Measurements from ENCODE around the gene MEIOB.

MEIOB gene

DNA sequence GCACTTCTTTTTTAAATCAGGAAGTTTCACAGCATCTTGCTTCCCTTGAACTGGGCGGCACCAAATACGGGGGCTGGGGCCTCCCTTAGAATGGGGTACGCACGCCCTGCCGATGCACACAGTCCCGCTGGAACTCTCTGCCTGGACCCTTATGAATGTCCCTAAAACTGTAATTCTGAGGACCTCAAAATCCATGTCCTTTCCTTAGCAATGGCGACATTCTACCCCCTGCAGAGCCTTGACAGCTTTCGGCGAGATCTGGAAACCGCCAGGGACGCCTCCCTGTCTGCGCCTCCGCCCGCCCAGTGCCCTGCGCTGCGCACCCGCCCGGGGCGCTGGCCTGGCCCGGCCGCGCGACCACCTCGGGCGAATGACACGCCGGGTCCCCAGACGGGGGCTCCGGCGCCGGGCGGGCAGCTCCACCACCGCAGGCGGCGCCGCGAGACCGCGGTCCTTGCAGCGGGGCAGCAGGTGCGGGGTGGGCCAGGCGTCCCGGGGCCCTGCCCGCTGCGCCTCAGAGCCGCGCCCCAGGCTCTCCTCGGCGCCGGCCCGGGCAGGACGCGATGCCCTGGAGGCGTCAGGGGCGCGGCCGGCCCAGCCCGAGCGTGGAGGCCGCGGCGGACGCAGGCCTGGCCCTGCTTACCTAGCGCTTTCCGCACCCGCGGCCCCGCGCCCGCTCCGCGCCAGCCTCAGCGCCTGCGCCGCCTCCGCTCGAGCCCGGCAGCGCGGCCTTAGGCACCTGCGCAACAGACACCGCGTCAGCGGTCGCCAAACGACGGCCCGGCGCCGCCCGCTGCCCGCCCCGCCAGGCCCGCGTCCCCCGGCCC lies 45.9 kb downstream of the MEIOB start:
- H3K36me3 ChIP-seq (ENCODE audit: control insufficient read depth in 1 of 2, insufficient read depth in 2 of 2, low read length in 2 of 2) = peaks cover 4 to 23% of the 10 kb centered on the region in 2 donors
- peaks cover 18 to 52% of the 10 kb centered on the region in 2 donors for H3K4me1 ChIP-seq (ENCODE audit: control insufficient read depth in 1 of 2, insufficient read depth in 2 of 2, low read length in 2 of 2)
- H3K27ac ChIP-seq (ENCODE audit: low read length) = no peak overlapping the region
- H3K27me3 ChIP-seq (ENCODE audit: low read depth, low read length) = no peaks in the 10 kb centered on the region
- peak overlapping the region; percentile 64 to 99 for H3K4me3 ChIP-seq (ENCODE audit: low read depth in 1 of 2, low read length in 2 of 2)
- H3K9me3 ChIP-seq (ENCODE audit: control insufficient read depth in 1 of 2, low read length in 2 of 2) = no peaks in the 10 kb centered on the region

DNA sequence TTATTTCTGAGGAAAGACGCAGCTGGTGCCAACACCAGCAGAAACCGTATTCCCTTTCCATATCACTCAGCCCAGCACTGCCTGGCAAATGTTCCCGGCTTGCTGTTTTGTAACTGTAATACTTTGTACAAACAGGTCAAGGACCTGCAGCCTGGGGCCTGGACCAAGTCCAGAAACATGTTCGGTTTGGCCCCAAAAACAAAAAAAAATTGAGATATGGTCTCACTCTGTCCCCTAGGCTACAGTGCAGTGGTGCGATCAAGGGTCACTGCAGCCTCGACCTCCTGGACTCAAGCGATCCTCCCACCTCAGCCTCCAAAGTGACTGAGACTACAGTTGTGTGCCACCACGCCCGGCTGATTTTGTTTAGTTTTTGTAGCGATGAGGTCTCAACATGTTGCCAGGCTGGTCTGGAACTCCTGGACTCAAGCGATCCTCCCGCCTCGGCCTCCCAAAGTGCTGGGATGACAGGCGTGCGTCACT lies 46.5 kb downstream of the MEIOB start:
- peaks cover 4 to 23% of the 10 kb centered on the region in 2 donors for H3K36me3 ChIP-seq (ENCODE audit: control insufficient read depth in 1 of 2, insufficient read depth in 2 of 2, low read length in 2 of 2)
- H3K27ac ChIP-seq (ENCODE audit: low read length) = no peak overlapping the region
- no peaks in the 10 kb centered on the region for H3K9me3 ChIP-seq (ENCODE audit: control insufficient read depth in 1 of 2, low read length in 2 of 2)
- H3K4me3 ChIP-seq (ENCODE audit: low read depth in 1 of 2, low read length in 2 of 2) = peak overlapping the region; percentile 64 to 65
- H3K27me3 ChIP-seq (ENCODE audit: low read depth, low read length) = no peaks in the 10 kb centered on the region
- peaks cover 17 to 52% of the 10 kb centered on the region in 2 donors for H3K4me1 ChIP-seq (ENCODE audit: control insufficient read depth in 1 of 2, insufficient read depth in 2 of 2, low read length in 2 of 2)

DNA sequence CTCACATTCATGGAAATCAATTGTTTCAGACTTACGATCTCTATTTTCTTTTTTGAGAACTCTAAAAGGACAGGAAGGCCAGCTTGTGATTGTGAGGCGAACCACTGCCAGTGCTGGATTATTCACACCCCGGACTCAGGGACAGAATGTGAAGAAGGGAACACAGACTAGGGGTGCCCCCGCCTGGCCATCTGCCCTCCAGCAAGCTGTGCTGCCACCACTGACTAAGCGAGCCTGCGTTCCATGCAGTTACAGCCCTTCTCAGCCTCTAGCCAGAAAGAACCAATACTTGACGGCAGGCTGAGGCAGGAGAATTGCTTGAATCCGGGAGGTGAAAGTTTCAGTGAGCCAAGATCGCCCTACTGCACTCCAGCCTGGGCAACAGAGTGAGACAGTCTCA lies 48.1 kb downstream of the MEIOB start:
- H3K9me3 ChIP-seq (ENCODE audit: control insufficient read depth in 1 of 2, low read length in 2 of 2) = no peaks in the 10 kb centered on the region
- H3K36me3 ChIP-seq (ENCODE audit: control insufficient read depth in 1 of 2, insufficient read depth in 2 of 2, low read length in 2 of 2) = peaks cover 4 to 38% of the 10 kb centered on the region in 2 donors
- H3K4me1 ChIP-seq (ENCODE audit: control insufficient read depth in 1 of 2, insufficient read depth in 2 of 2, low read length in 2 of 2) = peaks cover 11 to 37% of the 10 kb centered on the region in 2 donors
- no peak overlapping the region for H3K4me3 ChIP-seq (ENCODE audit: low read depth in 1 of 2, low read length in 2 of 2)
- H3K27ac ChIP-seq (ENCODE audit: low read length) = no peak overlapping the region
- no peaks in the 10 kb centered on the region for H3K27me3 ChIP-seq (ENCODE audit: low read depth, low read length)

DNA sequence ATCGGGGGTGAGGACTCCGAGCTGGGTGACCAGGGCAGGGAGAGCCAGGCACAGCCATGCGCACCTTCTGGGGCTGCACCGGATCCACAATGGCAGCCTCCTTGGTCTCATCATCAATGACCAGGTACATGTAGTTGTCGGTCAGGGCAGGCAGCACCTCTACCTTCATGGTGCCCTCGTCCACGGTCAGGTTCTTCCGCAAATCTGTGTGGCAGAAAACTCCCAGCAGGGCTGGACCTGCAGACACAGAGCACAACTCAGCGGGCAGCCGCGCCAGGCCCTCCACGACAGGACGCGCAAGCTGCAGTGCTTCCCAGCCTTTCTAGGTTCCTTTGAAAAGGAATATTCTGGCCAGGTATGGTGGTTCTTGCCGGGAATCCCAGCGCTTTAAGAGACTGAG lies 49.2 kb downstream of the MEIOB start:
- Histone ChIP-seq H3K27me3 (ENCODE audit: low read depth, low read length) (no peaks in the 10 kb centered on the region), H3K36me3 (ENCODE audit: control insufficient read depth in 1 of 2, insufficient read depth in 2 of 2, low read length in 2 of 2) (peaks cover 4 to 47% of the 10 kb centered on the region in 2 donors), H3K4me3 (ENCODE audit: low read depth in 1 of 2, low read length in 2 of 2) (no peak overlapping the region), H3K4me1 (ENCODE audit: control insufficient read depth in 1 of 2, insufficient read depth in 2 of 2, low read length in 2 of 2) (peaks cover 3 to 26% of the 10 kb centered on the region in 2 donors), H3K9me3 (ENCODE audit: control insufficient read depth in 1 of 2, low read length in 2 of 2) (no peaks in the 10 kb centered on the region), H3K27ac (ENCODE audit: low read length) (no peak overlapping the region)

DNA sequence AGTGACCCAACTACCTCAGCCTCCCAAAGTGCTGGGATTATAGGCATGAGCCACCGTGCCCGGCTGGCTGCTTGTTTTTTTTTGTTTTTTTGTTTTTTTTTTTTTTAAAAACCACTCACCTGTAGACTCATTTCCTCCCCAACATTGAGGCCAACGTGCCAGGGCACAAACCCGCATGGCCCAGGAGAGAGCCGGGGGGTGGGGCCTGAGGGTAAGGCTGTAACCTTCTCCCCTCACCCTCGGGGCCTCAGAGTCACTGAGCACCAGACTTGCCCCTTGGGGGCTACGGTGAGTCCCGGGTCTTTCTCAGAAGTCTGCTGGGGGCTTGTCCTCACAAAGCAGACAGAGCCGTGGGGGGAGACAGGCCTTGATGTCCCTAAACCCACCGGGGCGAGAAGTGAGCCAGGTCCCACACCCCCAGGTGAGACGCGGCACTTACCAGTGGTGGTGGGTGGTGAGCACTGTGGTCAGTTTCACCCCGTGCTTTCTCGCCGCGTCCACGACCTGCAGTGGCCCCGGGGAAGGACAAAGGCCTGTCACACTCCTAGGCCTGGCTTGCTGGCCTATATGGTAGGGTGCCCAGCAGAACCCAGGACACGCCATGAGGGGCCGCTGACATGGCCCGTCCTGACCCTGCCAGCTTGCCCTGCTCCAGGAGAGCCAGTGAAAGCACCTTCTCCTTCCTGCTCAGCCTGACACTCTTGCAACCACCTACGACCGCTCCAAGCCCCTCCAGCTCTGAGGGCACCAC lies 49.9 kb downstream of the MEIOB start:
- peaks cover 4 to 55% of the 10 kb centered on the region in 2 donors for H3K36me3 ChIP-seq (ENCODE audit: control insufficient read depth in 1 of 2, insufficient read depth in 2 of 2, low read length in 2 of 2)
- no peak overlapping the region for H3K27ac ChIP-seq (ENCODE audit: low read length)
- no peaks in the 10 kb centered on the region for H3K27me3 ChIP-seq (ENCODE audit: low read depth, low read length)
- no peaks in the 10 kb centered on the region for H3K9me3 ChIP-seq (ENCODE audit: control insufficient read depth in 1 of 2, low read length in 2 of 2)
- H3K4me1 ChIP-seq (ENCODE audit: control insufficient read depth in 1 of 2, insufficient read depth in 2 of 2, low read length in 2 of 2) = peaks cover 3 to 23% of the 10 kb centered on the region in 2 donors
- no peak overlapping the region for H3K4me3 ChIP-seq (ENCODE audit: low read depth in 1 of 2, low read length in 2 of 2)

DNA sequence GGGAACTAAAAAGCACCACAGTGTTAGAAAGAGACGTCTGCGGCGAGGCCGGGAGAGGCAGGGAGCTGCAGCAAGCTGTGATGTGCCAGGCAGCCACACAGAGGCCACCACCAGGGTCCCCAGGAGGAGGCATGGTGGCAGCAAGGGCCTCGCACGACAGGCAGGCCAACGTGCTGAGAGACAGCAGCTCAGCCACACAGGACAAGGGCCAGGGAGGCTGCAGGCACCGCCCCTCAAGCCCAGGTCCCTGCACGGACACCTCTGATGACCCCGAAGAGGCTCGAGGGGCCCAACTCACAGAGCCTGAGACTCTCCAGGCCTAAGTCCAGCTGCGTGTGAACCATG lies 51.0 kb downstream of the MEIOB start:
- Histone ChIP-seq H3K4me3 (ENCODE audit: low read depth in 1 of 2, low read length in 2 of 2) (no peak overlapping the region), H3K27me3 (ENCODE audit: low read depth, low read length) (no peaks in the 10 kb centered on the region), H3K36me3 (ENCODE audit: control insufficient read depth in 1 of 2, insufficient read depth in 2 of 2, low read length in 2 of 2) (peaks cover 11 to 65% of the 10 kb centered on the region in 2 donors), H3K9me3 (ENCODE audit: control insufficient read depth in 1 of 2, low read length in 2 of 2) (no peaks in the 10 kb centered on the region), H3K27ac (ENCODE audit: low read length) (no peak overlapping the region), H3K4me1 (ENCODE audit: control insufficient read depth in 1 of 2, insufficient read depth in 2 of 2, low read length in 2 of 2) (peaks cover 3 to 23% of the 10 kb centered on the region in 2 donors)

DNA sequence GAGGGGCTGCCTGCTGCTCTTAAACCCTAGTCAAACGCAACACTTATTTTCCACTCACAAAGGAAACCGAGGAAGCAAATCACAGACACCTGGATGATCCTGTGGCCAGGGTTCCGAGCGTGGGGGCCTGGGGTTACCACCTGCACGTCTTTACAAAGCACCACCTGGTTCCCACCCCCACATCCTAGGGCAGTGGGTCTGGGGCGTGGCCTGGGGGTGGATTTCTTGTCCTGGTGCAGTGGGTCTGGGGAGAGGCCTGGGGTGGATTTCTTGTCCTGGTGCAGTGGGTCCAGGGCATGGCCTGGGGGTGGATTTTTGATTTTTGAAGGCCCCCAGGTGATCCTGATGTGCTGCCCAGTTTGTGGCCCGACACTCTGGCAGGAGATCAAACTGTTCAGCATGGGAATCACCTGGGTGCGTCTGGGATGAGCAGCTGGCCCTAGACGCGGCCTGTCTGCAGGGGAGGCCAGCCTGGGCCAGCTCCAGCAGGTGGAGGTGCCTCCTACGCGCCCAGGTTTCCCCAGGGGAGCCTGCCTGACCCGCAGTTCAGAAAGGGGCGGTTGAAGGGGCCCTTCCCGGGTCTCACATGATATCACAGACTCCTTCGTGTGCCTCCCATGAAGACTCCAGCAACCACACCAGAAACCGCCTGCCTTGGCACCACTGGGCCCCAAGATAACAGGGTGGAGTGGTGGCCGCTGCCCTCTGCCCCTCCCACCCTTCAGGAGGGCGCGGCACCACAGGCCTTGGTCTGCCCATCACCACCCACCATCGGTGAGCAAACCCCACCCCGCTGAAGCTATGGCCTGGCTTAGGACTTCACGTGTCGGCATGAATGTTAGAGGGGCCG lies 51.6 kb downstream of the MEIOB start:
- Histone ChIP-seq H3K27ac (ENCODE audit: low read length) (no peak overlapping the region), H3K4me1 (ENCODE audit: control insufficient read depth in 1 of 2, insufficient read depth in 2 of 2, low read length in 2 of 2) (peaks cover 2 to 17% of the 10 kb centered on the region in 2 donors)

DNA sequence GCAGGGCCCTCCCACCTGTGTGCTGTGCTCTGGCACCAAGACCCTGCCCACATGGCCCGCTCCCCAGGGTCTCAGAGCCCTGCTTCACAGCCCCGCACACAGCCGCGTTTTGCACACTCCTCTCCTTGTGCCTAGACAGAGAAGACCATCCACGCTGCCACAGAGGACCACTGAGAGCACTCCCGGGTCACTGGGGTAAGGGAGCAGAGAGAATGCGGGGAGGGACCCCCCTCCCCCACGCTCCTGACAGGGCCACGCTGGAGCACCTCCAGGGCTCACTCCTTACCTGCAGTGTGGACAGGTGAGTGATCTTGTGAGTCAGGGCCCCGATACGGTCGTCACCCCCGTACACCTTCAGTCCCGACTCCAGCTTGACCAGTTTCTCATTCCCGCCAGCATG lies 52.4 kb downstream of the MEIOB start:
- Histone ChIP-seq H3K9me3 (ENCODE audit: control insufficient read depth in 1 of 2, low read length in 2 of 2) (no peaks in the 10 kb centered on the region), H3K27ac (ENCODE audit: low read length) (no peak overlapping the region), H3K27me3 (ENCODE audit: low read depth, low read length) (no peaks in the 10 kb centered on the region), H3K4me1 (ENCODE audit: control insufficient read depth in 1 of 2, insufficient read depth in 2 of 2, low read length in 2 of 2) (peaks cover 0 to 10% of the 10 kb centered on the region in 2 donors), H3K4me3 (ENCODE audit: low read depth in 1 of 2, low read length in 2 of 2) (no peak overlapping the region), H3K36me3 (ENCODE audit: control insufficient read depth in 1 of 2, insufficient read depth in 2 of 2, low read length in 2 of 2) (peaks cover 17 to 74% of the 10 kb centered on the region in 2 donors)

More for the DNA sequence above, 51.6 kb downstream of the MEIOB start:
- H3K27me3 ChIP-seq (ENCODE audit: low read depth, low read length) = no peaks in the 10 kb centered on the region
- peaks cover 12 to 68% of the 10 kb centered on the region in 2 donors for H3K36me3 ChIP-seq (ENCODE audit: control insufficient read depth in 1 of 2, insufficient read depth in 2 of 2, low read length in 2 of 2)
- no peaks in the 10 kb centered on the region for H3K9me3 ChIP-seq (ENCODE audit: control insufficient read depth in 1 of 2, low read length in 2 of 2)
- no peak overlapping the region for H3K4me3 ChIP-seq (ENCODE audit: low read depth in 1 of 2, low read length in 2 of 2)

DNA sequence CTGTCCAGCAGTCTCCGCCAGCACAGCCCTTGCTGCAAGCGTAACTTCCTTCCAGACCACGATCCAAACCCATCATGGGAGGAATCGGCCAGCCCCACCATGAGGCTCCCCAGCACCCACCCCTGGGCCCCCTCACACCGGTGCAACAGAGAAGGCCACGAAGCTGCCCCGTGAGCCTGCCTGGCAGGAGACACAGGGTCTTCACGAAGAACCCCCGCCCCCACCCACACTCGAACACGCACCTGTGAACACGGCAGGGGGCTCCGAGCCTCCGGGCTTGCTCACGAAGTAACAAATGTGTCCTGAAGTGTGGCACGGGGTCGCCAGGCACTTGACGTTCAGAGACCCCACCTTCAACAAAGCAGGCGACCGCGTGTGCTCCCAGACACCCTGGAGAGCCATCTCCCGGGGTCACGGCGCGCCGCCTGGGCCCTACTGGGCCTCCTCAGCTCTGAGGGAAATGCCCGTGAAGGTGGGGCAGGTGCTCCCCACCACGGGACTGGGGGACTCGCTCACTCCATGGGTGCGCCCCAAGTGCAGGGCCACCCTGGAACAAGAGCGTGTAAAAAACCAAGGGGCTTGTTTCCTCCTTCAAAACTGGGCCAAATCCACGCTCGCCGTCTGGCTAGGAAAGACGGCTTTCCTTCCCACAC lies 53.0 kb downstream of the MEIOB start:
- Histone ChIP-seq H3K27ac (ENCODE audit: low read length) (no peak overlapping the region), H3K4me1 (ENCODE audit: control insufficient read depth in 1 of 2, insufficient read depth in 2 of 2, low read length in 2 of 2) (peaks cover 0 to 4% of the 10 kb centered on the region in 2 donors), H3K9me3 (ENCODE audit: control insufficient read depth in 1 of 2, low read length in 2 of 2) (no peaks in the 10 kb centered on the region), H3K36me3 (ENCODE audit: control insufficient read depth in 1 of 2, insufficient read depth in 2 of 2, low read length in 2 of 2) (peaks cover 17 to 74% of the 10 kb centered on the region in 2 donors), H3K27me3 (ENCODE audit: low read depth, low read length) (no peaks in the 10 kb centered on the region), H3K4me3 (ENCODE audit: low read depth in 1 of 2, low read length in 2 of 2) (no peak overlapping the region)

DNA sequence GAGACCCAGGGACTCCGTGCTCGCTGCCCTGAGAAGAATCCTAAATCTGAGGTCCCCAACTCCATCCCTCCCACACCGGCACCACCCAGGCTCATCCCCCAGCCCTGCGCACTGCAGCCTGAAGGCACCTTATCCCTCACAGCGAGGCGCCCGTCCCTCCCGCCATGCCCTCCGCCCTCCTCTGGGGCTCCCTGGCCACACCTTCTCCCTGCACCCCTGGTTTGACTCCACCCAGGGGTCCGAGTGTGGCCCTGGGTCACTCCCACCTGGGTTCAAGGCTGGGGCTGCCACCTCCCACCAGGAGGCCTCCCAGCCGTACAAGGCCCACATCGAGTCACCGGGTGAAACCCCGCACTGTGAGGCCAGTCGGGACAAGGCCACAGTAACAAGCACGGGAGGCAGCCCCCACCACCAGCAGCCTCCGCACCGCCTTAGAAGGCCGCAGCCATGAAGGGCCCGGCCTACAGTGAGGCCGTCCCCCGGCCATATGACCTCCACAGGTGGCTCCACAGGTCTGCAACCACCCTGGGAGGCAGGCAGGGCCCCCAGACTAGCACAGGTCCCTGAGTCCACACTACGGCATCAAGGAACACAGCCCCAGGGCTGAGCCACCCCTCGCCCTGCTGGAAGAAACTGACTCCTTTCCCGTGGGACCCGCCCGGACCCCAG lies 53.6 kb downstream of the MEIOB start:
- Histone ChIP-seq H3K36me3 (ENCODE audit: control insufficient read depth in 1 of 2, insufficient read depth in 2 of 2, low read length in 2 of 2) (peaks cover 21 to 78% of the 10 kb centered on the region in 2 donors), H3K4me1 (ENCODE audit: control insufficient read depth in 1 of 2, insufficient read depth in 2 of 2, low read length in 2 of 2) (no peaks in the 10 kb centered on the region), H3K27me3 (ENCODE audit: low read depth, low read length) (no peaks in the 10 kb centered on the region), H3K9me3 (ENCODE audit: control insufficient read depth in 1 of 2, low read length in 2 of 2) (no peaks in the 10 kb centered on the region), H3K4me3 (ENCODE audit: low read depth in 1 of 2, low read length in 2 of 2) (no peak overlapping the region), H3K27ac (ENCODE audit: low read length) (no peak overlapping the region)

Data from muscle layer of duodenum (tissue), 2 donors.